HG03097 (cell line): ENCODE data around the gene ABCA7.

Experiments used
- ATAC-seq: cut with Tn5 transposase; IDR thresholded peaks from one replicate; pipeline ENCODE4 v1.9.1; 2021; ENCODE audit not compliant: unreplicated experiment, low FRiP score

The ABCA7 gene

GRCh38 chr19:1040476-1041271 is 767 bp downstream of the ABCA7 start:
- ATAC-seq: peak; percentile 34

GRCh38 chr19:1041272-1041834 is 1.4 kb downstream of the ABCA7 start:
- ATAC-seq: no peak

GRCh38 chr19:1041835-1042685 is 2.2 kb downstream of the ABCA7 start:
- ATAC-seq: no peak

GRCh38 chr19:1042689-1043511 is 3.0 kb downstream of the ABCA7 start:
- no peak for ATAC-seq

- no peak for ATAC-seq
Measured at GRCh38 chr19:1045247-1045603, 5.3 kb downstream of the ABCA7 start.

GRCh38 chr19:1046117-1046626 is 6.3 kb downstream of the ABCA7 start:
- ATAC-seq: no peak

- ATAC-seq: no peak
Measured at GRCh38 chr19:1046836-1047695, 7.2 kb downstream of the ABCA7 start.

- no peak for ATAC-seq
Measured at GRCh38 chr19:1047696-1048147, 7.8 kb downstream of the ABCA7 start.

- no peak for ATAC-seq
Measured at GRCh38 chr19:1049106-1049505, 9.2 kb downstream of the ABCA7 start.

- no peak for ATAC-seq
Measured at GRCh38 chr19:1049800-1050199, 9.9 kb downstream of the ABCA7 start.

GRCh38 chr19:1050989-1051788 is 11.3 kb downstream of the ABCA7 start:
- no peak for ATAC-seq

- no peak for ATAC-seq
Measured at GRCh38 chr19:1051791-1052190, 11.9 kb downstream of the ABCA7 start.

- no peak for ATAC-seq
Measured at GRCh38 chr19:1052349-1052975, 12.6 kb downstream of the ABCA7 start.

GRCh38 chr19:1053176-1054101 is 13.5 kb downstream of the ABCA7 start:
- no peak for ATAC-seq

GRCh38 chr19:1054102-1055027 is 14.5 kb downstream of the ABCA7 start:
- no peak for ATAC-seq

GRCh38 chr19:1055028-1055425 is 15.1 kb downstream of the ABCA7 start:
- no peak for ATAC-seq
